ENCODE data around the gene DPH1. TPM values are rescaled to one million over a fixed set of nuclear protein-coding genes. Genes with fewer than 3 reads are reported as not detected.
A peak's percentile ranks its signal among the peaks of the same experiment; 100 is the strongest.

DPH1 gene
- total RNA-seq, 6 donors from 2014 or later = 28.8 to 129 (median 45.1) TPM

- H3K36me3 ChIP-seq = no peaks in the 10 kb centered on the region
- DNase-seq (no peak), ATAC-seq (ENCODE audit: low FRiP score in 2 of 2) (no peak)
- H3K27ac ChIP-seq = no peak overlapping the region
- no peak overlapping the region for H3K4me3 ChIP-seq
- H3K27me3 ChIP-seq = peaks cover 0 to 11% (median 7%) of the 10 kb centered on the region in 4 donors
- H3K4me1 ChIP-seq = peaks cover 12 to 32% (median 20%) of the 10 kb centered on the region in 4 donors
- TF ChIP-seq POLR2A (IDR thresholded peaks at IDR 0.05) = no peak
- TF ChIP-seq CTCF (IDR thresholded peaks at IDR 0.05) = no peak
- no peak for TF ChIP-seq EP300 (IDR thresholded peaks at IDR 0.05)
- TF ChIP-seq POLR2AphosphoS5 (IDR thresholded peaks at IDR 0.05) = no peak
- no peaks in the 10 kb centered on the region for H3K9me3 ChIP-seq
- WGBS, 2 donors = 87 to 92% methylated on average over 6 to 8 of the region's 8 CpGs
Measured at GRCh38 chr17:2019723-2020122, 10.2 kb upstream of the DPH1 start.

GRCh38 chr17:2020721-2021120 lies 9.2 kb upstream of the DPH1 start:
- H3K4me3 ChIP-seq = no peak overlapping the region
- no peak for DNase-seq
- no peak for TF ChIP-seq POLR2AphosphoS5 (IDR thresholded peaks at IDR 0.05)
- no peak for TF ChIP-seq EP300 (IDR thresholded peaks at IDR 0.05)
- H3K4me1 ChIP-seq = peaks cover 20 to 36% (median 30%) of the 10 kb centered on the region in 4 donors
- WGBS, 2 donors = 32 to 34% methylated on average over 8 of the region's 8 CpGs
- H3K9me3 ChIP-seq = no peaks in the 10 kb centered on the region
- peak overlapping the region in 1 of 4 donors; percentile 15 for H3K27ac ChIP-seq
- ATAC-seq (ENCODE audit: low FRiP score in 2 of 2) = no peak
- no peaks in the 10 kb centered on the region for H3K36me3 ChIP-seq
- H3K27me3 ChIP-seq = peaks cover 0 to 21% (median 14%) of the 10 kb centered on the region in 4 donors

GRCh38 chr17:2022647-2023240 lies 7.2 kb upstream of the DPH1 start:
- Histone ChIP-seq H3K36me3 (no peaks in the 10 kb centered on the region), H3K9me3 (no peaks in the 10 kb centered on the region), H3K27me3 (peaks cover 0 to 26% (median 15%) of the 10 kb centered on the region in 4 donors), H3K4me3 (no peak overlapping the region), H3K4me1 (peaks cover 27 to 42% (median 36%) of the 10 kb centered on the region in 4 donors), H3K27ac (peak overlapping the region in 1 of 4 donors; percentile 56)
- ATAC-seq (ENCODE audit: low FRiP score in 2 of 2) (no peak), DNase-seq (peak in 1 of 2 donors; percentile 63)
- TF ChIP-seq CTCF (IDR thresholded peaks at IDR 0.05) (no peak), EP300 (IDR thresholded peaks at IDR 0.05) (no peak), POLR2A (IDR thresholded peaks at IDR 0.05) (peak in 1 of 4 donors; percentile 10), POLR2AphosphoS5 (IDR thresholded peaks at IDR 0.05) (no peak)
- 56 to 70% methylated on average over 8 to 15 of the region's 15 CpGs for WGBS, 2 donors

DNA sequence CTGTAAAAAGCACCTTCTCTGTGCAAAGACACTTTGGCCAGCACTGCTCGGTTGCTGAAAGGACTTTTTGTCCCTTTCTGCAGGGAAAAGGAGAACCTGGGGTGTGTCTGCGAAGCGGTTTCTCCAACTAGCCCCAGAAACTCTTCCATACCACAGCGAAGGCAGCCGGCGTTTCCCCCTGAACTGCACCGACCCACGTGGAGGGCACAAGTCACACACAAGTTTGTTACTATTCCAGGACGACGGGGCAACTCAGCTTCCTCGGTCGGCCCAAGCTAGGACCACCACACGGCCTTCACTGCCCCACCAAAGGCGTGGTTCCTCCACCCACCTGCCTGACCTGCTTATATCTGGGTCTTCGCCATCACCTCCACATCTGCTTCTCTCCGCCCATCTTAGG lies 6.7 kb upstream of the DPH1 start:
- peaks cover 27 to 42% (median 36%) of the 10 kb centered on the region in 4 donors for H3K4me1 ChIP-seq
- ATAC-seq (ENCODE audit: low FRiP score in 2 of 2) (no peak), DNase-seq (no peak)
- peaks cover 0 to 26% (median 15%) of the 10 kb centered on the region in 4 donors for H3K27me3 ChIP-seq
- peak overlapping the region in 3 of 4 donors; percentile 51 to 72 (median 66) for H3K4me3 ChIP-seq
- 51 to 63% methylated on average over 13 to 16 of the region's 16 CpGs for WGBS, 2 donors
- peak overlapping the region in 1 of 4 donors; percentile 56 for H3K27ac ChIP-seq
- H3K9me3 ChIP-seq = no peaks in the 10 kb centered on the region
- H3K36me3 ChIP-seq = no peaks in the 10 kb centered on the region
- TF ChIP-seq EP300 (IDR thresholded peaks at IDR 0.05) (no peak), POLR2A (IDR thresholded peaks at IDR 0.05) (no peak), CTCF (IDR thresholded peaks at IDR 0.05) (no peak), POLR2AphosphoS5 (IDR thresholded peaks at IDR 0.05) (no peak)

DNA sequence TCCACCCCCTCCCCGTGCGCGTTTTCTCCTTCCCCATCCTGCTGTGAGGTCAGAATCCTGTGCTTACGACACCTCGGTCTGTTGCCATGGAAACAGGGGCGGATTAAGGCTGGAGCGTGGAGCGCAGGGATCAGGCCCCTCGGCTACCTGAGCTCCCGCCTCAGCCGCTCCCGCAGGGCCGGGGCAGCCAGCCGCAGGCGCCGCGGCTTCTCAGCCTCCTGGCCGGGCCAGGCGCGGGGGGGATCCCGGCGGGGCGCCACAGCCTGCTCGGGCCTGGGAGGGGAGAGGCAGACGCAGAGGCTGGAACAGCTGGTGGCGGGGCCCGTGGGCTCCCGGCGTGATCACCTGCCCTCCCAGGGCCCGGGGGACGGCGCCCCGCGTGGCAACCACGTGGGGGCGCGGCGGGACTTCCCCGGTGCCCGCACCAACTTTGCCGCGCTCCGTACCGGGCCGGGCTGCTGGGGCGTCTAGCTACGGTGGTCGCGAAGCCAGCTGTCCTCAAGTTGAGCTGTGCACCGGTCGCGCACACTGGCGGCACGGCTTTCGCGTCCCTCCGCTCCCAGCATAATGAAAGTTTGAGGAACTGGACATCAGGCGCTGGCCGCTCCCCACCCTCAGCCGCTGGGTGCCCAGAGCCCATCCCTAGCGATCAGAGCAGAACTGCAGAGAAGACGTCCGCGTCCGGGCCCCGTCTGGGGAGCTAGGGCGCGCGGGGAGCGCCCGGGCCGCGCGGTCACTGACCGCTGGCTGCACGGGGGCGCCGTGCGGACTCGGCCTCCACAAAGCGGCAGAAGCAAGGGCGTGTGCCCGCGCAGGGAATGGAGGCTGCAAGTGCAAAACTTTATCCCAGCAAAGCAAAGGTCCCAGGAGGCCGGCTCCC lies 6.0 kb upstream of the DPH1 start:
- no peaks in the 10 kb centered on the region for H3K9me3 ChIP-seq
- peak overlapping the region; percentile 31 to 72 (median 58) for H3K4me3 ChIP-seq
- peak overlapping the region in 3 of 4 donors; percentile 35 to 56 (median 56) for H3K27ac ChIP-seq
- DNase-seq (peak; percentile 77 to 88), ATAC-seq (ENCODE audit: low FRiP score in 2 of 2) (peak; percentile 25 to 56)
- no peaks in the 10 kb centered on the region for H3K36me3 ChIP-seq
- H3K4me1 ChIP-seq = peaks cover 27 to 42% (median 34%) of the 10 kb centered on the region in 4 donors
- 0 to 1% methylated on average over 5 to 73 of the region's 85 CpGs for WGBS, 2 donors
- TF ChIP-seq EP300 (IDR thresholded peaks at IDR 0.05) (no peak), POLR2AphosphoS5 (IDR thresholded peaks at IDR 0.05) (no peak), POLR2A (IDR thresholded peaks at IDR 0.05) (no peak)
- peaks cover 0 to 26% (median 15%) of the 10 kb centered on the region in 4 donors for H3K27me3 ChIP-seq
